A204.1 (cell line): ENCODE measurements around the gene VARS2.

Experiments
- FAIRE-seq: peaks from 2 replicates; lab custom pipeline; 2012; peaks lifted over from hg19 to GRCh38; lab: Jason Lieb, UNC

The VARS2 gene

DNA sequence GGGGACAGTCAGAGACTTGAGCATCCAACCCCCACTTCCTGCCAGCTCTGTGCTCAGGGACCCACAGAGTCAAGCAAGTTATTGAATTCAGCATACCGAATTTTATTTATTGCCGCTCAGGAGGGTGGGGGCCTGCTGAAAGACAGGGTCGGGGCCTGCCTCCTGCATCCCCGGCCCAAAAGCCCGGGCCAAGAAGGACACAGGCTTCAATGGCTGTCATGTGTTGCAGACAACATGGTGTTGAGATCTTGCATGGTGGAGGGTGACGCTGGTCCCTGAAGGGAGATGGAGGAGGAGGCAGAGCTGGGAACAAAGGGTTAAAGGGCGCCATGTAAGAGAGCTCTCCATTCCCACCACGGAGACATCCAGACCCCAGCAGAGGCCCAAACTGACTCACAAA is 17.2 kb downstream of the VARS2 start:
- FAIRE-seq, result no peak

DNA sequence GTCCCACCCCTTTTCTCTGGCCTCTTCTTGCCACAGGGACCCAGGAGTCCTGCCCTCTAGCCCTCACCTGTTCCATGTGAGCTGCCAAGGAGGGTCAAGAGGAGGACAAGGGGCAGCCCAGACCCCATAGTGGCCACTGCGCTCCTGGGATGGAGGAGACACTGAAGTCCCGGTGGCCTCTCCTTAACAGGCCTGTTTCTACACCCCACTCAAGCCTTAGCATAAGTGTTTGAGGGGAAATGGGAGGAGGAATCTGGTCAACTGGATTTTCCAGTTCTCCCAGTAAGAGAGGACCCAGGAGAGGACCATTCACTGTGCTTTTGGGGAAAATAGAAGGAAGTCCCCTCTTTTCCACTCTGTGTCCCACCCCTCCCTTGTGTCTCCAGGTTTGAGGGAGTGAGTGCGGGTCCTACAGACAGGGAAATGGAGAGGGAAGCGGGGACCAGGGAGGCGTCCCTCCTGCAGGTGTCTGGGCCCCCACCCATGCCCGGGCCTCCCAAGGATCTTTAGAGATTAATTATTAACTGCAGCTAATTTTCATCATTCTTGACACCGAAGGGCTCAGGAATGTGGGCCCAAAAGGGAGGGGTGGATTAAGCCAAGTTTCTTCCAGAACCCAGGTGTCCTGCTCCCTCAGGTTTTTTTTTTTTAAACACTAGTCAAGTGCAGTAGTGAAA is 18.1 kb downstream of the VARS2 start, which contains the start of gene SFTA2:
TSS of gene SFTA2 (minus strand) at position 202 of the 677 bp plus-strand sequence. CDS start at position 128, 74 bp downstream.
- no peak for FAIRE-seq

DNA sequence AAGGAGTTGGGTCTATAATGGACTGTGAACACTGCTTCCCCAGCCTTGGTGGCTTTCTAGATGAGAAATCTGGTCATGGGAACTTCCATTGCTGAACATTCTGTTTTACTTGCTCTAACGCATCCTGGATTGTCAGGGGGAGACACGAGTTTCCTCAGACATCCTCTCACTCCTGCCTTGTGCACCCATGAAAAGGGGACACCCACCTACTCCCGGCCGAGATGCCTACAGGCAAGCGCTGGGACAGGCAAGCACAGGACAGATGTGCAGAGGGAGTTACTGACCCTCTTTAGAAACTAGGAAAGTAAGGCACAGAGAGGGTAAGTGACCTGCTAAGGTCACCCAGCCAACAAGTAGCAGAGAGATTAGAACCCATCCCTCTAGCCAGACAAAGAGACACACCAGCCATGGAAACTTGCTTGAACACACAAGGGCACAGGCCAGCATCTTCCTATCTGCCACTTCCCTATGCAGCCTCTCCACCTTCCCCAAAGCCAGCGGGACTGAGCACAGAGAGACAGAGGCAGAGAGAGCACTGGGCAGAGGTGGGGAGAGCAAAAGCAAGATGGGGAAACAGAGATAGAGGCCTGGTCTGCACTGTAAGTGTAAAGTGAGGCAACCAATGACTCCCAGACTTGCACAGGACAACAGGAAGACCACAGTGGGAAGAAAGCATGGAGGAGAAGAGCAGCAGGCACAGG is 18.8 kb downstream of the VARS2 start:
- no peak for FAIRE-seq

GRCh38 chr6:30935018-30935417 is 21.0 kb downstream of the VARS2 start:
- no peak for FAIRE-seq

DNA sequence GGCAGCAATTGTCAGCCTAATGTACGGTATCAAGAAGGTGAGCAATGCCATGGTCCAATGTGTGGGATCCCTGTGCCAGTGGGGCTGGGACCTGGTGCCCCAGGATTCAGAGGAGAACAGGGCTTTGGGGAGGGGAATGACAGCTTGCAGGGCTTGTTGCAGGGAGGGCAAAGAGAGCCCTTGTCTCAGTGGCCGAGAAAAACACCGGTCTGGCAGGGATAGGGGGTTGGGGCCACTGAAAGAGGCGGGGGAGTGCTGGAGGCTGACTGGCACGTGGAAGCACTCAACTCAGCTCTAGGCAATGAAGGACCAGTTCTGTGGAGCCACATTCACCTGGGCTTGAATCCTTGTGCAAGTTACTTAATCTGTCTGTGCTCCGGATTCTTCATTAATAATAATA is 23.2 kb downstream of the VARS2 start:
- no peak for FAIRE-seq

DNA sequence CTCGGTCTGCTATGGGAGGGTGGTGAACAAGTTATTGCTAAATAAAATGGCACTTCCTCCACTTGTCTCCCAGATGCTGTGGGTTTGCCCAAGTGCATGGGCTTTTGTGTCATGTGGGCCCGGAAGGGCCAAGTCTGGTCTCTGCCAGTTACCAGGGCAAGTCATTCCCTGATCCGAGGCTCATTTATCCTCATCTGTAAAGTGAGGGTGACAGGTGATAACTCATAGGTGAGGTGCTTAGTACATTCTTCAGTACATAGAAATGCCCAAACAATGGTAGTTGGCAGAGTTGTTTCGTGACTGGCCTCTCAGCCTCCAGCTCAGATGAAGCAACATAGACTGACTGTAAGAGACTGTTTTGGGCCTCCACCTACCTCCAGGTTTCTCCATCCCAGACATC is 24.7 kb downstream of the VARS2 start:
- FAIRE-seq, result no peak

- no peak for FAIRE-seq
Observed at GRCh38 chr6:30939473-30939872, 25.4 kb downstream of the VARS2 start.

DNA sequence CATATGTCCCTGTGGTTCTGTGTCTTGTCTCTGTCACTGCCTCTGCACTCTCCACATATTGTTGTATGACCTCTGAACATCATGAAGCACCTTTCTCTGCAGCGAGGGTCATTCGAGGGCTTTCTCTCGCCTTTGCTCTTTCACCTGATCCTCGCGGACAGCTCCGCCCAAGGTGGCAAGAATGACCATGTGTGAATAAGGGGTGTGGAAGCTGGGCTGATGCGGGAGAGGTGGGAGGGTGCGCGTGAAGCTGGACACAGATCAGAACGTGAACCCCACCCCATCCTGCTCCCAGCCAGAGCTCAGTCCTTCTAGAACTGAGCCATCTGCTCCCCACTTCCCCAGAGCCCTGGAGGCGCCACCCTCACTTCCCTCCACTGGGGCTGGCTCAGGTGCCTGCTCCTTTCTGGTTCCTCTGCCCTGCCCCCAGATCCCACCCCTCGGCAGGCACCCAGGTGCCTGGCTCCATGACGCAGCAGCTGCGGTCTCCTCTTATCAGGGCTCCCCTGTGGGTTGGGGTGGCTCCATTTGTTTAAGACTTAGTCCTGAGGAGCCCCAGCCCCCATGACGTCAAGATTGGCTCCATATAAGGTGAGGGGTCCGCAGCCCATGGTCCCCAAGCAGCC is 26.4 kb downstream of the VARS2 start, which contains the start of gene MUCL3:
TSS of gene MUCL3 (plus strand) at position 613 of the 626 bp plus-strand sequence. CDS start 27 bp downstream, outside the sequence.
- FAIRE-seq, result no peak

GRCh38 chr6:30942338-30943060 is 28.5 kb downstream of the VARS2 start:
- no peak for FAIRE-seq

- no peak for FAIRE-seq
Observed at GRCh38 chr6:30944051-30944450, 30.0 kb downstream of the VARS2 start.

- no peak for FAIRE-seq
Observed at GRCh38 chr6:30945281-30945680, 31.2 kb downstream of the VARS2 start.

DNA sequence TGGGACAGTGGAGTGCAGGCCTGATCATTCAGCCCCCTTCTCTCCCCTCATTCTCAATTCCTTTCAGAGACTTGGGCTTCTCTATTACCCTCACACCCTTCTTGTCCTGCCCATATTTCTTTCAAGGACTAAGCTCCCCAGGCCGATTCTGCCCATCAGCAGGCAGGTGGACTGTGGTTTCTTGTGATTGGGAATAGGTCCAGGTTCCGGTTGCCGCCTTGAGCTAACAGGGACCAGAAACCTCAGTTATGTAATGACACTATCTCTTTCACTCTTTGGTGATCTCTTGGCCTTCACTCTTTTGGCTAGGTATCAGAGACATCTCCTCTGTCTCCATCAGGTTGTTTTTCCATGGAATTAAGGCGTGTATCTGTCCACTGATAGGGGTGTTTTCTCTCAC is 33.2 kb downstream of the VARS2 start:
- no peak for FAIRE-seq

- no peak for FAIRE-seq
Observed at GRCh38 chr6:30948811-30949210, 34.8 kb downstream of the VARS2 start.

DNA sequence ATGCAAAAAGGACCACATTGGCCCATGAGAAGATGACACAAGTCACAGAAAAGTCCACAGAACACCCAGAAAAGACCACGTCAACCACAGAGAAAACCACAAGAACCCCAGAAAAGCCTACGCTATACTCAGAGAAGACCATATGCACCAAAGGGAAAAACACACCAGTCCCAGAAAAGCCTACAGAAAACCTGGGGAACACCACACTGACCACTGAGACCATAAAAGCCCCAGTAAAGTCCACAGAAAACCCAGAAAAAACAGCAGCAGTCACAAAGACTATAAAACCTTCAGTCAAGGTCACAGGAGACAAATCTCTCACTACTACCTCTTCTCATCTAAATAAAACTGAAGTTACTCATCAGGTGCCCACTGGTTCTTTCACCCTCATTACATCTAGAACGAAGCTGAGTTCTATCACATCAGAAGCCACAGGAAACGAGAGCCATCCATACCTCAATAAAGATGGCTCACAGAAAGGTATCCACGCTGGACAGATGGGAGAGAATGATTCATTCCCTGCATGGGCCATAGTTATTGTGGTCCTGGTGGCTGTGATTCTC is 38.0 kb downstream of the VARS2 start:
- no peak for FAIRE-seq

DNA sequence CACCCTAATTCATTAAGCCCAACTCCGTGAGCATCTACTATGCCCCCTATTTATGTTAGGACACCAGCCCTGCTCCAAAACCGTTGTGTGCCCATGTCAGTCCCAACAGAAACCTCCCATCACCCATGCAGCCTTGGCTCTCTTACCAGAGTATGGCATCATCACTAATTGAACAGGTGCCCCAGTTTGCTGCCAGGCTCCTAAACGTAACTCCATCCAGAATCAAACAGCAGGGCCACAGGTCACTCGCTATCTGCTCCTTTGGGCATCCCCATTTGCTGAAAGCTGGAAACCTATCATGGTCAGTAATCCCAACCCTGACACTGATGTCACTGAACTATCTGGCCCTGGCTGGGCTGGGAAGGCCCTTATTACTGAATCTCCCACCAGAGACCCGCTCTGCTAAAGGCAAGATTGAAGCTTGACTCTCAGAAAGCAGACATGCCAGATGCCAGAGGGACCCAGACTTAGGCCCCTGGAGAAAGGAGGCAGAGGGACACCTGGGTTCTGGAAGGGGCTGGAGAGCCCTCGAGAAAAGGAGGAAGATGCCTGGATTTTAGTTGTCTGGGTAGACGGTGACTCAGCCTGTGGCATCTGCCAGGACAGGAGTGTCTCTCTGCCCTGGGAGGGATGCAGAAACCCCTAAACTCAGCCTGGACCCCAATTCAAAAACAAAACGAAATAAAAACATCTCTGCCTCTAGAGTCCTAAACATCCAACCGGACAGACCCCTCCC is 40.8 kb downstream of the VARS2 start:
- FAIRE-seq, result no peak

GRCh38 chr6:30955367-30956042 is 41.5 kb downstream of the VARS2 start:
- FAIRE-seq, result no peak

- FAIRE-seq, result no peak
Observed at GRCh38 chr6:30957716-30958115, 43.7 kb downstream of the VARS2 start.

GRCh38 chr6:30960907-30961673 is 47.1 kb downstream of the VARS2 start:
- no peak for FAIRE-seq

DNA sequence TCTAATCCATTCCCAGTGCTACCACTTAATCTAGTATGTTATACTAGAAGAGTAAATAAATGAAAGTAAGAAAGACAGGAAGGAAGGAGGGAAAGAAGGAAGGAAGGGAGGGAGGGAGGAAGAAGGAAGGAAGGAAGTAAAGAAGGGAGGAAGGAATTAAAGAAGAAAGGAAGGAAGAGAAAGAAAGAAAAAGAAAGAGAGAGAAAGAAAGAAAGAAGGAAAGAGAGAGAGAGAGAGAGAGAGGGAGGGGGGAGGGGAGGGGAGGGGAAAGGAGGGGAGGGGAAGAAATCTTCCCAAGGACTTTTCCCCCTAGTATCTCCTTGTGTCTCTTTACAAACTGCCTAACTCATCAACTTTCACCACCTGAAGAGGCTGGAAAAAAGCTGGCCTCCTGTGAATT is 48.7 kb downstream of the VARS2 start:
- FAIRE-seq, result no peak

- FAIRE-seq, result no peak
Observed at GRCh38 chr6:30963641-30964040, 49.6 kb downstream of the VARS2 start.
